ENCODE results near the gene ZNF423.

- TF ChIP-seq CTCF (IDR thresholded peaks at IDR 0.05) (no peak), POLR2A (IDR thresholded peaks at IDR 0.05) (no peak)
Observed at GRCh38 chr16:49489686-49490320, 366.1 kb downstream of the ZNF423 start.

All from Peyer's patch (tissue), 4 donors.